GM21423 (cell line): ENCODE measurements around the gene STMP1.

ENCODE experiments used
- ATAC-seq: cut with Tn5 transposase; IDR thresholded peaks from one replicate; pipeline ENCODE4 v1.9.1; 2021; ENCODE audit warnings: mild to moderate bottlenecking, moderate library complexity; ENCODE audit not compliant: unreplicated experiment

STMP1 gene

GRCh38 chr7:135718794-135719437 lies 56.6 kb downstream of the STMP1 start:
- no peak for ATAC-seq

- no peak for ATAC-seq
Observed at GRCh38 chr7:135719688-135720087, 57.4 kb downstream of the STMP1 start.

GRCh38 chr7:135721198-135721820 lies 59.0 kb downstream of the STMP1 start:
- ATAC-seq: no peak

GRCh38 chr7:135723411-135723810 lies 61.1 kb downstream of the STMP1 start:
- no peak for ATAC-seq
